Measurements from ENCODE around the gene ARMCX2.
"Not testable (repeated sequence)": the region's sequence is repeated elsewhere in the genome, so short reads cannot be mapped to it uniquely, and the experiment has no call there.

Gene ARMCX2

GRCh38 chrX:101659601-101660063, at the start of gene ARMCX2:
Gene ARMCX2 (minus strand): TSS chrX:101659850. CDS start chrX:101657588, 2,262 bp downstream.
- DNase-seq (ENCODE audit: low spot score), result peak; percentile 26

- DNase-seq (ENCODE audit: low spot score), result no peak
Observed at GRCh38 chrX:101709384-101709783, 49.7 kb upstream of the ARMCX2 start.

- no peak for DNase-seq (ENCODE audit: low spot score)
Observed at GRCh38 chrX:101708163-101708562, 48.5 kb upstream of the ARMCX2 start.

DNA sequence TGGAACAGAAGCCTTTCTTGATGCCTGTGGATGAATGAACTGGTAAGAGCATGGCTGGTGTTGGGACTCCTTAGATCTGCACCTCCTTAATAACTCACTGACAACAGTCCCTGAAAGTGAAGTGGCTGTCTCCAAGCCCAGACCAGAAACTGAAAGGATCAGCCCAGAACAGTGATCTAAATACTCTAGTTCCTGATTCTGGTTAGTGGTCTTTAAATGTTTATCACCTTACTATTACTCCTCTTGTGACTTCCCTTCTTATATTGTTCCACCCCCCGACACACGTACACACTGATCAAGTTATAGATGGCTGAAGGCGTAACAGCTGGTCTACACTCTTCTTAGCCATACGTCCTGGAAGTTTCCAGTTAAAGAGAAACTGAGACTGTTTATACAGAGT, 33.8 kb upstream of the ARMCX2 start:
- DNase-seq (ENCODE audit: low spot score), result no peak

DNA sequence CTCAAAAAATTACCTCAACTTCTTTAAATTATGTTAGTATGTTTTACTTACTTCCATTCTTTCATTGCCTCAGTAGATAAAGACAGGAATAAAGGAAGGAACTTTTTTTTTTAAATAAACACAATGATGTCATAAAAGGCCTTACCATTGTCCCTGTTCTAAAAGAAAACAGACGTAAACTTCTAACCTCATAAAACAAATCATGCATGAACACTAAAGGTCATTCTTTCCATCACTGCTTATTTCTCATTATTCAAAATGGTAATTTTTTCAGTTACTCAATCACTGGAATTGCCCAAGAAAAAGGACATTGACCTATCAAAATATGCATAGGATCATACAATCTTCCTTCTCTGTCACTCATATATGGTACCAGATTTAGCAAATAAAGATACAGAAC, 32.2 kb upstream of the ARMCX2 start:
- no peak for DNase-seq (ENCODE audit: low spot score)

GRCh38 chrX:101686574-101686973, 26.9 kb upstream of the ARMCX2 start:
- no peak for DNase-seq (ENCODE audit: low spot score)

DNA sequence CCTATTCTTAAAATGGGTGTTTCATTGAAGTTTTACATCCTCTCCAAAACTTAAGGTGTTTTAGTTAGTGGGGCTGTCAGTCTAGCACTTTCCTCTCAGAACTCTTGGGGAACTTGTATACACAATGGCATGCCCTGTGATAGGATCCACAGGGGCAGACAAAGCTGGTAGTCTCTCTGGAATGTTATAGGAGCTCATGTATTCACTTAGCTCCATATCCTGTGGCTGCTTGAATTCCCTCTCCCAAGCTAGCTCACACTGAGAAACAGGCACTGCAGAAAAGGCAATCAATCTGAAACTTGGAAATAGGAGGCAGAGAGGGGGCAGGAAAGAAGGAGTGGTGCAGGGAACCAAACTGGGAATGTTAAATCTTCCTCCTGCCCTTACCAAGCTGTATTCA, 26.3 kb upstream of the ARMCX2 start:
- no peak for DNase-seq (ENCODE audit: low spot score)

DNA sequence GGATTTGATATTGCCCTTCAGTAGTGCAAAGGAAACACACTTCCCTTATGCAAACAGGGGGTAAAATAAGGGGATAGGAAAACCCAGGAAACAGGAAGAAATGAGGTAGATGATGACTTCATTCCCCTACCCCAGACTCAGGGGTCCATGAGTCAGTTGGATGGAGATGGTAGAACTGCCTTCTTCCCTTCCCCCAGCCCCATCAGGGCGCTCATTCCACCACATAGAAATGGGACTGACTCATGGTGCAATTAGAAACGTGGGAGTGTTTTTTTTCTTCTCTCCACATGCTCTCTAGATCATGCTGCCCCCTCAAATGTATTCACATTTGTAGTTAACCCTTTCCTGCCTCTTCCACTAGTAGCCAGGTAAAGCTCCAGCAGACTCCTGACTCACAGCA, 23.1 kb upstream of the ARMCX2 start:
- peak; percentile 33 for DNase-seq (ENCODE audit: low spot score)

GRCh38 chrX:101677028-101677427, 17.4 kb upstream of the ARMCX2 start:
- DNase-seq (ENCODE audit: low spot score), result no peak

- no peak for DNase-seq (ENCODE audit: low spot score)
Observed at GRCh38 chrX:101676571-101676970, 16.9 kb upstream of the ARMCX2 start.

DNA sequence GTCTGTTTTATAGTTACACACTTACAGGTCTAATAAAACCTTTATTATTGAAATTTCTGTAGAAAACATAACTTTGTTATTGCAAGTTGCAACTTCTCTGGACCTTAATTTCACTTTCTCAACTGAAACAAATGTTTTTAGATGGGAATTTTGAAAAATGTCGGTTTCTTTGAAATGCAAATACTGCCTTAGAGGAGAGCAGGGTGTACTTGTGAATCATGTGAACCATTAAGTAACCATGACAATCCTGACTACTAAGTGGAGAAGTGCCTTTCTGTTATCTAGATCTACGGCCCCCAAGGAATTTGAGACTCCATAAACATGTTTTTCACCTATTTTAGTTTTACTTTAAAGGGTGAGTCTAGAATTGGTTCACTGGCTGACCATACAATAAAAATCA, 8.5 kb upstream of the ARMCX2 start:
- DNase-seq (ENCODE audit: low spot score), result no peak

DNA sequence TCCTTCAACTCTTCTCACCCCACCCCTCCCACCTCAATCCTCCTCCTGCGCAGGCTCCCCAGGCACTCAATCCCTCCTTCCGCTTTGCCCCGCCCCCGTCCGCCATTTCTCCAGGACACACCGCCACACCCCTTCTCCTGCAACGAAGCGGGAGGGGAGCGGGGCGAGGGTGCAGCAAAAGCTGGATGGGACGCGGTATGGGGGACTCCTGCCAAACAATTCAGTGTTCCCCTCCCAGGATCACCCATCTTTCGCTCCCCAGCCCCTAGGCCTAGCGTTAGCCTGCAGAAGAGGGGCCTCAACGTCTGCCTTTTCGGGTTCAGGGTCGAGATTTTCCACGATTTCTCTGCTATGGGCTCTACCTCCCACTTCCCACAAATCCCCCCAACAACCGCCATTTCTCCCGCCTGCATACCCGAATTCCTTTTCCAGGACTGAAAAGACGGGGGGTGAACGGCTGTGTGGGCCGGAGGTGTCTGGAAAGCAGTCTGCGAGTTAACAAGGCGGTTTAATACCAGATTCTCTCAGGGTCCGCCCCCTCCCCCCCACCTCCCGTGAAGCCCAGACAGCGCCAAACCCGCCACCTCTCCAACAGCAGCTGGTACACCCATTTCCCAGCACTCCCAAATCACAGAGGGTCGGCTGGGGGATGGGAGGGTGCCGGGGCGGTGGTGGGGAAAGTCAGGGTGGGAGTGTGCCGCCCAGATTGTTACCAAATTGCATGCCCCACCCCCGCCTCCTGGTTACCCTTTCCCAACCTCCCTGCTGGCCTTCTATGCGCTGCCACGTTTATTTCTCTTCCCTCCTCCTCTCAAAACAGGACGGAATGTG, 774 bp downstream of the ARMCX2 start:
- DNase-seq (ENCODE audit: low spot score), result peak; percentile 43

DNA sequence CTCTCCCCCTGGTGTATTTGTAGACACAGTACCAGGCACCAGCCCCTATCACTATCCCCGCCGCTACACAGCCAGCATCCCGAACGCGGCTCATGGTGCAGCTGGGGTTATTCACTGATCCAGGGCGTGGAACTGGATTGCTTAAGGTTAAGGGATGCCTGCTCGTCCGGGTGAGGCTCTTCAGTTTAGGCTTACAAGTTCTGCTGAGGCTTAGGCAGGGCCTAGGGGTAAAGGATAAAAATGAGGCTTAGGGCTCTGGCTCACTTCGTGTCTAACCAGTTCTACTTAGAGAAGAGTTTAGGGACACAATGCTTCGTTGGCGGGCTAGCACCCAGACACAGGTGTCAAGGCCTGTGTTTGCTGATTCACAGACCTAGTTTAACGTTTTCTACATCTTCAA, 2.2 kb downstream of the ARMCX2 start:
- DNase-seq (ENCODE audit: low spot score), result no peak

DNA sequence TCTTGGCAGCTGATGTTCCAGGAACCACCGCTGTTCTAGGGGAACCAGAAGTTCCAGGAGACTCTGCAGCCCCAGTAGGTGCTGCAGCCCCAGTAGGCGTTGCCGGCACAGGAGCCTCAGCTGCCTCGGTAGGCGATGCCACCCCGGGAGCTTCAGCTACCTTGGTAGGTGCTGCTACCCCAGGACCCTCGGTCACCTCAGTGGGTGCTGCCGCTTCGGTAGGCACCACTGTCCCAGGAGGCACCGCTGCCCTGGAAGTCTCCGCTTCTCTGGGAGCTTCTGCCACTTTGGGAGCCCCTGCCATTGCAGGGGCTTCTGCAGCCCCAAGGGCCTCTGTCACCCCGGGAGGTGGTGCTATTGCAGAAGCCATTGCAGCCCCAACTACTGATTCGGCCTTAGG, 2.8 kb downstream of the ARMCX2 start:
- DNase-seq (ENCODE audit: low spot score), result no peak

DNA sequence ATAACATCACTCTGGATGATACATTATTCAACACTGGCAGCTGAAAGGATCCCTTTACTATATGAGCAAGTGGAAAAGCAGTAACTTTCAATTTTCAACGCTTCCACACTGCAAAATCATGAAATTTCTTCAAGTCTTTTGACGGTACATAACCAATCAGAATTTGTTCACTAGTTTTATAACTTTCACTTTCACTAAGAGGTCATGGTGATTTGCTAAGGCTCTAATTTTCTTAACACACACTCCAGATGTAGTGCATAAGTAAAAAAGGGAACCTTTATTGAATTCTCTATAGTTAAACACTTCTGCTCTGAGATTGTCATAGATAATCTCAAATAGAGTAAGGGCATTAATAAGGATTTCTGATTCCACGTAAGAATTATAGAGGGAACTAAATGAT, 4.1 kb downstream of the ARMCX2 start:
- no peak for DNase-seq (ENCODE audit: low spot score)

DNA sequence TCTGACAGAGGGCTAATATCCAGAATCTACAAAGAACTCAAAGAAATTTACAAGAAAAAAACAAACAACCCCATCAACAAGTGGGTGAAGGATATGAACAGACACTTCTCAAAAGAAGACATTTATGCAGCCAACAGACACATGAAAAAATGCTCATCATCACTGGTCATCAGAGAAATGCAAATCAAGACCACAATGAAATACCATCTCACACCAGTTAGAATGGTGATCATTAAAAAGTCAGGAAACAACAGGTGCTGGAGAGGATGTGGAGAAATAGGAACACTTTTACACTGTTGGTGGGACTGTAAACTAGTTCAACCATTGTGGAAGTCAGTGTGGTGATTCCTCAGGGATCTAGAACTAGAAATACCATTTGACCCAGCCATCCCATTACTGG, 11.9 kb downstream of the ARMCX2 start:
- DNase-seq (ENCODE audit: low spot score), result not testable (repeated sequence)

GRCh38 chrX:101642093-101642492, 17.6 kb downstream of the ARMCX2 start:
- no peak for DNase-seq (ENCODE audit: low spot score)

- DNase-seq (ENCODE audit: low spot score), result no peak
Observed at GRCh38 chrX:101639583-101639982, 20.1 kb downstream of the ARMCX2 start.

GRCh38 chrX:101619364-101619763, 40.3 kb downstream of the ARMCX2 start:
- DNase-seq (ENCODE audit: low spot score), result peak; percentile 2

DNA sequence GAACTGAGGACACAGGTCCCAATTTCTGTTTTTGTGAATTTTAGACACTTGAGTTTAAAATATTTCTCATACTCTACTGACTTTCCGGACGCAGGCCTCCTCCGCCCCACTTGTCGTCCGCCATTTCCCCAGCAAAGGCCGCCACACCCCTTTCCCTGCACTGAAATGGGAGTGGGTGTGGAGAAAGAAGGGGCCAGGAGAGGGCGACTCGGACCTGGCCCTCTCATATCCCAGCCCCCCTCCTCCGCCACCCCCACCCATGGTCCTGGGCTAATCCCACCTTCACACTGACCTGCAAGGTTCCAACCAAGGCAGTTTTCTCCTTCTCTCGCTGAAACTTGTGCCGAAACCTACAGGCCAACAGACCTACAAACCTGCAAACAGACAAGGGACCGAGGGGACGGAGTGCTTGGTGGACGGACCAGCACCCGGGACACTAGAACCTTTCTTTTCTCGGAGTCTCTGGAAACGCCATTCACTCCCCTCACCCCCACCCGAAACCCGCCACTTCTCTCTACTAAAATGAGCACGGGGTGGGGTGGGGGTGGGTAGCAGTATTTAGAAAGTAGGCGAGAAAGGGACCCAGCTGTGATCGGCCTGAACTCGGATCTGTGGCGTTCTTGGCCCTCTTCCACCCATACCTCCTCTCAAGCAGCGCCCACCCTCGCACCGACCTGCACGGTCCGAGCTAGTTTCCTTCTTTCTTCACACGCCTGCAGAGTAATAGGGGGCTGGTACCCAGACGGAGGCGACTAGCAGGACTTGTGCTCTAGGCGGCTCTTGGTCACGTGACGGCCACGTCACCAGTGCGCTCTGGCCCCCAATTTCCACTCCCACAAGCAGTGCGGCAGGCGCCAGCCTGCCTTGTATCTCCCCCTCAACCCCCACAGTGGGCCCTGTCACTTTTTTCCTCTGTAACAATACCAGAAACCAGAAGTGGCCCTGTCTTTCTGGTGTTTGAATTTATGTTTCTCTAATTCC, 42.1 kb downstream of the ARMCX2 start, which contains the start of gene ARMCX6:
Gene ARMCX6, minus strand, starts transcription at position 790 of the 981 bp plus-strand sequence. CDS start 1,380 bp downstream, outside the sequence.
- DNase-seq (ENCODE audit: low spot score), result peak; percentile 63

DNA sequence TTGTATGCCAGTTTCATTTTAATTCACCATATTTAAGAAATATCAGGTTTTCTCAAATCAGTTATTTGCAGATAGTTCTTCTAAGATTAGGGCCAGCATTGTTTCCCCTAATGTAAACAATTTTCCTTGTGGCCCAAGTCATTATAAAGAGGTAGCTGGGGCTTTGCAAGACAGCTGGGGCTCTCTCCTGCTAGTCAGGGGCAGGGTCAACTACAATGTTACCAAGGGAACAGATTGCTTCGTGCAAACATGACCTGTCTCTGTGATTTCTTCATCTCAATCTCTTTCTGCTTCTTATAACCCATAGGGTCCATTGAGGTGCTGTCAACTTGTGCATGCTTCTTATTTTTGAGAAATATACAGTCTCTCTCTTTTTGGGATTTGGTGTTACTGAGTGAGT, 53.9 kb downstream of the ARMCX2 start:
- no peak for DNase-seq (ENCODE audit: low spot score)

All from kidney tubule cell (primary cell).